Mesenchymal stem cell (in vitro differentiated cells and primary cell): ENCODE results near the gene EFEMP2.

ENCODE experiments used
- DNase-seq: peaks from one replicate; pipeline ENCODE4 v3.0.0-alpha.2; 2013
- H2AFZ ChIP-seq: one replicate; pipeline ENCODE4 v1.6.1; 2013; ENCODE audit warnings: low read depth, mild to moderate bottlenecking, control low read depth, inconsistent platforms, low read length, moderate library complexity
- H2AK5ac ChIP-seq: 2 replicates; pipeline ENCODE4 v1.6.1; 2013; ENCODE audit warnings: low read length, moderate library complexity, mild to moderate bottlenecking, inconsistent platforms; ENCODE audit not compliant: severe bottlenecking
- H2BK120ac ChIP-seq: one replicate; pipeline ENCODE4 v1.6.1; 2013; ENCODE audit warnings: low read depth, mild to moderate bottlenecking, inconsistent platforms, low read length, moderate library complexity
- H2BK12ac ChIP-seq, 2 experiments: one replicate each; pipeline ENCODE4 v1.6.1; 2013; ENCODE audit warnings: inconsistent platforms in 2 of 2, low read length in 2 of 2, mild to moderate bottlenecking in 2 of 2, moderate library complexity in 2 of 2, control low read depth in 1 of 2
- H2BK15ac ChIP-seq: one replicate; pipeline ENCODE4 v1.6.1; 2013; ENCODE audit warnings: mild to moderate bottlenecking, low read depth, inconsistent platforms; ENCODE audit not compliant: poor library complexity, severe bottlenecking
- H2BK5ac ChIP-seq: 2 replicates; pipeline ENCODE4 v1.6.1; 2013; ENCODE audit warnings: low read depth, mild to moderate bottlenecking, low read length, control low read depth, inconsistent platforms; ENCODE audit not compliant: poor library complexity, severe bottlenecking
- H3K14ac ChIP-seq, 2 experiments: one replicate each; pipeline ENCODE4 v1.6.1; 2013; ENCODE audit warnings: inconsistent platforms in 2 of 2, low read length in 2 of 2, control low read depth in 1 of 2, mild to moderate bottlenecking in 1 of 2, moderate library complexity in 1 of 2
- H3K18ac ChIP-seq, 2 experiments: one replicate each; pipeline ENCODE4 v1.6.1; 2013; ENCODE audit warnings: inconsistent platforms in 2 of 2, low read length in 2 of 2, control low read depth in 1 of 2, low read depth in 1 of 2, mild to moderate bottlenecking in 1 of 2
- H3K23ac ChIP-seq, 2 experiments: one replicate each; pipeline ENCODE4 v1.6.1; 2013; ENCODE audit warnings: inconsistent platforms in 2 of 2, low read length in 2 of 2, mild to moderate bottlenecking in 2 of 2, moderate library complexity in 2 of 2, control low read depth in 1 of 2
- H3K27ac ChIP-seq: 2 replicates; pipeline ENCODE4 v1.5.1; 2013; ENCODE audit warnings: mild to moderate bottlenecking, moderate library complexity, low read length, control low read depth, inconsistent platforms; ENCODE audit not compliant: poor library complexity, severe bottlenecking
- H3K27me3 ChIP-seq, 2 experiments: 2 replicates each; pipeline versions ENCODE4 v1.6.1 to v1.7.0; 2013; ENCODE audit warnings: low read length in 2 of 2, mild to moderate bottlenecking in 2 of 2, moderate library complexity in 2 of 2, control low read depth in 1 of 2, inconsistent platforms in 1 of 2; ENCODE audit not compliant: control insufficient read depth in 1 of 2, insufficient read depth in 1 of 2
- H3K36me3 ChIP-seq, 2 experiments: 2 replicates each; pipeline versions ENCODE4 v1.6.1 to v1.7.0; 2013; ENCODE audit warnings: low read length in 2 of 2, control low read depth in 1 of 2, inconsistent platforms in 1 of 2, low read depth in 1 of 2, mild to moderate bottlenecking in 1 of 2; ENCODE audit not compliant: insufficient read depth in 2 of 2, control insufficient read depth in 1 of 2
- H3K4ac ChIP-seq, 2 experiments: one replicate each; pipeline ENCODE4 v1.6.1; 2013; ENCODE audit warnings: inconsistent platforms in 2 of 2, low read length in 2 of 2, mild to moderate bottlenecking in 2 of 2, moderate library complexity in 2 of 2, control low read depth in 1 of 2, low read depth in 1 of 2
- H3K4me1 ChIP-seq: 2 replicates; pipeline ENCODE4 v1.6.1; 2013; ENCODE audit warnings: low read depth, low read length, control low read depth; ENCODE audit not compliant: control insufficient read depth, insufficient read depth
- H3K4me2 ChIP-seq: 2 replicates; pipeline ENCODE4 v1.6.1; 2013; ENCODE audit warnings: low read length, mild to moderate bottlenecking, inconsistent platforms; ENCODE audit not compliant: poor library complexity, severe bottlenecking
- H3K4me3 ChIP-seq, 2 experiments: 2 replicates each; pipeline versions ENCODE4 v1.5.1 to v1.7.0; 2013; ENCODE audit warnings: low read length in 2 of 2, mild to moderate bottlenecking in 2 of 2, control low read depth in 1 of 2, low read depth in 1 of 2; ENCODE audit not compliant: insufficient read depth in 1 of 2
- H3K79me1 ChIP-seq: replicated peaks from 2 replicates; pipeline ENCODE4 v1.6.1; 2013; ENCODE audit warnings: mild to moderate bottlenecking, control low read depth, low read length, inconsistent platforms; ENCODE audit not compliant: poor library complexity, severe bottlenecking
- H3K9ac ChIP-seq: 2 replicates; pipeline ENCODE4 v1.7.0; 2013; ENCODE audit warnings: mild to moderate bottlenecking, low read length, moderate library complexity
- H3K9me3 ChIP-seq: 2 replicates; pipeline ENCODE4 v1.7.0; 2013; ENCODE audit warnings: mild to moderate bottlenecking, low read length; ENCODE audit not compliant: control insufficient read depth
- H4K8ac ChIP-seq: one replicate; pipeline ENCODE4 v1.6.1; 2013; ENCODE audit warnings: inconsistent platforms, mild to moderate bottlenecking, low read length, moderate library complexity
- H4K91ac ChIP-seq: one replicate; pipeline ENCODE4 v1.6.1; 2013; ENCODE audit warnings: mild to moderate bottlenecking, low read length, inconsistent platforms
- WGBS: methylation state at CpG from one replicate; pipeline ENCODE4 v1.1.7; 2013; ENCODE audit warnings: mixed read lengths; 5-methylcytosine and 5-hydroxymethylcytosine counted together

Gene EFEMP2

DNA sequence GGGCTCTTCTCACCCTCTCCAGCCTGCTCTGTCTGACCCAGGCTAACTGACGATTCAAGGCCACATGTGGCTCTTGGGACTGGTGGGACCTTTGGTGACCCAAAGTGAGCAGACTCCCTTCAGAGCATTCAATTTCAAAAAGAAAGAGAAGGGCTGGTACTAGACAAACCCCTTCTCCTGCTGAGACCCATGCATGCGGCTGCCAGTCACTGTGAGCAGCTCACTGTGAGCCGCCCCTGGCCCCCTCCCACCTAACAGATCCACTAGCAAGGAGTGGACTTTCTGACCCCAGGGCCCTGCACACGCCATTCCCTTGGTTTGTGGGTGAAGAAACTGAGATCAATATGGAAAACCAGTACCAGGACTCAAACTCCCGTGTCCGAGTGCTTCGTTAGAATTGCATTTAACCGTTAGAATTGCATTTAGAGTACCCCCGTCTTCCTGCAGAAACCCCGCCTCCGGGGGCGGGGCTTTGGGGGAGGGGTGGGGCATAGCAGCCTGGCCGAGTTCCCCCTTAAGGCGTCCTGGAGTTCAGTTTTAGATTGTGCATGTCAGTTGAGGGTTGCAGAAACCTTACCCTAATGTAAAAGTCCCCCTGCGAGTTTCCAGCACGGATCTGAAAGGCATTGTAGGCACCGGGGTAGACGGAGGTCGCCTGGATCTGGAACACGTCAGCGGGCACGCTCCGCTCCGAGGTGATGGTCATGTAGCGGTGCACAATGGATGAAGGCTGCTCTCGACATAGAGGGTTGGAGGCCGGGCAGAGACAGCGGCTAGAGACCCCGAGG is 5.1 kb downstream of the EFEMP2 start:
- no peak overlapping the region for H3K18ac ChIP-seq
- no peak overlapping the region for H3K4me3 ChIP-seq
- H2AK5ac ChIP-seq = no peak overlapping the region
- no peak overlapping the region for H3K4ac ChIP-seq
- peaks cover 20% of the 10 kb centered on the region for H3K79me1 ChIP-seq
- H4K8ac ChIP-seq = no peak overlapping the region
- no peak overlapping the region for H2BK5ac ChIP-seq
- no peak overlapping the region for H2AFZ ChIP-seq
- no peak overlapping the region for H2BK15ac ChIP-seq
- no peaks in the 10 kb centered on the region for H3K9me3 ChIP-seq
- no peak overlapping the region for H4K91ac ChIP-seq
- no peak for DNase-seq
- H3K9ac ChIP-seq = no peak overlapping the region
- H3K4me1 ChIP-seq = peaks cover 50% of the 10 kb centered on the region
- no peak overlapping the region for H2BK12ac ChIP-seq
- H2BK120ac ChIP-seq = no peak overlapping the region
- H3K27ac ChIP-seq = no peak overlapping the region
- H3K4me2 ChIP-seq = no peak overlapping the region
- WGBS = 59% methylated on average over 28 of the region's 29 CpGs
- no peak overlapping the region for H3K14ac ChIP-seq
- no peaks in the 10 kb centered on the region for H3K27me3 ChIP-seq
- H3K36me3 ChIP-seq = peaks cover 82 to 87% of the 10 kb centered on the region in 2 experiments
- H3K23ac ChIP-seq = no peak overlapping the region

DNA sequence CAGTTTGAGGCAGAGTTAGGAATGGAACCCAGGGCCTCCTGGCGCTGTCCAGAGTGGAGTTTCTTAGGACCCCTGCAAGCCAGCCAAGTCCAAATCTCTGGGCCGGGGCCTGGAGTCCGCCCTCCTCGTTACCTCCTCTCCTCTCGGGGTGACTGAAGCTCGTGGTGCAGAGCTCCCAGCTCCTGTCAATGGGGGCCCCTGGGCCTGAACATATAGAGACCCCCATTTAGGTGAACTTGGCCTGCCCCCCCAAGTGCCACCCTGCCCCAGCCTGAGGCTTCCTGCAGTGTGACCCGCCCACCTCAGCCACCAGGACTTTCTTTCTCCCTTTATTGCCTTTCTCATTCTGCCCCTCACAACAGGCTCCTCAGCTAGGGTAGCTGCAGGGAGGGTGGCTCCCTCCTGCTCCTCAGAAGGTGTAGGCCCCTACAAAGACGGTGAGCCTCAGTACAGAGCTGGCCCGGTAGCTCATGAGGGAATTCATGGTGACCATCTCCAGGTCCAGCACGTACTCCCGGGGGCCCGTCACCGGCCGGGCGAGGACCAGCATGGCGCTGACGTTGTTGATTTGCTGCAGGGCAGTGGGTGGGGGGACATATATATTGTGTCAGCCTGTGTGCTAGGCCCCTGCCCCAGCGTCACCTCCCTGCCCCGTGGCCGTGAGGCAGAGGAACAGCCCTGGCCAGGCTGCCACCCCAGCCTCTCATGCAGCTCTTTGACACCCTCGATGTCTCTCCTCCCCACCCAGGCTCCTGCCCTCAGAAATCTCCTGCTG is 5.9 kb downstream of the EFEMP2 start:
- Histone ChIP-seq H4K8ac (no peak overlapping the region), H3K18ac (no peak overlapping the region), H3K36me3 (peaks cover 90 to 95% of the 10 kb centered on the region in 2 experiments), H3K9ac (no peak overlapping the region), H2BK5ac (no peak overlapping the region), H3K79me1 (peaks cover 22% of the 10 kb centered on the region), H3K9me3 (no peaks in the 10 kb centered on the region), H2BK12ac (no peak overlapping the region), H2AK5ac (no peak overlapping the region), H3K4me1 (peaks cover 54% of the 10 kb centered on the region), H3K4ac (no peak overlapping the region), H3K14ac (no peak overlapping the region), H3K4me3 (no peak overlapping the region), H2BK120ac (no peak overlapping the region), H3K27ac (no peak overlapping the region), H2AFZ (no peak overlapping the region), H3K27me3 (no peaks in the 10 kb centered on the region), H2BK15ac (no peak overlapping the region), H3K4me2 (no peak overlapping the region), H4K91ac (no peak overlapping the region), H3K23ac (no peak overlapping the region)
- WGBS = 89% methylated on average over 21 of the region's 21 CpGs
- DNase-seq = no peak

DNA sequence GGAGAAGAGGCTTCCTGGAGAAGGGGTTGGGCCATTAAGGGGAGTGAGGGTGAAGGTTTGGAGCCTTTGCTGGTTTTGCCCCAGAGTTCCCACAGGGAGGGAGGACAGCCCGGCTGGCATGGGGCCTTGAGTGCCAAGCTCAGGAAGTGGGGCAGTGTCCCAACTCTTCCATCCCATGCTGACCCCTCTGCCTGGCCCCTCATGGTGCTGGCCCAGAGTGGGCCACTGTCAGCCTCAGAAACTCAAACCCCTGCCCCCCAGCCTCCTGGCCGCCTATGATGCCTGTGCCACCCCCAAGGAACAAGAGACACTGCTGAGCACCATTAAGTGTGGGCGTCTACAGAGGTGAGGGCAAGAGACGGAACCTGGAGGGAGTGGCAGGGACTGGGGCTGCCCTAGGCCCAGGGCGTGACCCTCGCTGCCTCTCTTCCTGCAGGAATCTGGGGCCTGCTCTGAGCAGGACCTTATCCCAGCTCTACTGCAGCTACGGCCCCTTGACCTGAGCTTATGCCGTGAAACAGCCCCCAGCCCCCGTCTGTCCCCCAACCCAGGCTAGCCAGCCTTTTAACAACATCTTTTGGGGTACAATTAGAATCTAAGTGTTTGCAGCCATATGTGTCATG is 6.9 kb downstream of the EFEMP2 start:
- peak overlapping the region in 1 of 2 experiments; percentile 19 for H3K14ac ChIP-seq
- H3K4ac ChIP-seq = no peak overlapping the region
- no peak overlapping the region for H2BK5ac ChIP-seq
- 95% methylated on average over 8 of the region's 9 CpGs for WGBS
- H4K8ac ChIP-seq = no peak overlapping the region
- no peak overlapping the region for H2BK15ac ChIP-seq
- no peak overlapping the region for H2BK120ac ChIP-seq
- no peak overlapping the region for H4K91ac ChIP-seq
- peaks cover 22% of the 10 kb centered on the region for H3K79me1 ChIP-seq
- peaks cover 85 to 90% of the 10 kb centered on the region in 2 experiments for H3K36me3 ChIP-seq
- H3K9ac ChIP-seq = no peak overlapping the region
- no peak overlapping the region for H3K4me2 ChIP-seq
- DNase-seq = no peak
- no peak overlapping the region for H3K18ac ChIP-seq
- H3K27me3 ChIP-seq = no peaks in the 10 kb centered on the region
- H3K27ac ChIP-seq = peak overlapping the region; percentile 5
- H2AFZ ChIP-seq = no peak overlapping the region
- no peak overlapping the region for H3K23ac ChIP-seq
- H2AK5ac ChIP-seq = no peak overlapping the region
- H3K4me3 ChIP-seq = no peak overlapping the region
- no peak overlapping the region for H2BK12ac ChIP-seq
- H3K9me3 ChIP-seq = no peaks in the 10 kb centered on the region
- peaks cover 47% of the 10 kb centered on the region for H3K4me1 ChIP-seq
